ENCODE results near the gene FHIT. TPM values are rescaled to one million over a fixed set of nuclear protein-coding genes. Genes with fewer than 3 reads are reported as not detected.
"Not testable (repeated sequence)": the region's sequence is repeated elsewhere in the genome, so short reads cannot be mapped to it uniquely, and the experiment has no call there.

FHIT gene
- total RNA-seq, 2 donors from 2014 or later, result 2.9 to 12.2 TPM

- ATAC-seq (replicated peaks), result peak; percentile 47
- peaks cover 4% of the 10 kb centered on the region for H3K9me3 Mint-ChIP-seq
- peaks cover 5% of the 10 kb centered on the region for H3K4me1 Mint-ChIP-seq
- peaks cover 3% of the 10 kb centered on the region for H3K27me3 Mint-ChIP-seq
- no peaks in the 10 kb centered on the region for H3K36me3 Mint-ChIP-seq (ENCODE audit: low read depth)
- H3K4me3 Mint-ChIP-seq, result no peak overlapping the region
- no peak overlapping the region for H3K27ac Mint-ChIP-seq
Observed at GRCh38 chr3:60551455-60552209, 699.6 kb downstream of the FHIT start.

GRCh38 chr3:60549863-60550262, 701.4 kb downstream of the FHIT start:
- peaks cover 4% of the 10 kb centered on the region for H3K9me3 Mint-ChIP-seq
- H3K4me1 Mint-ChIP-seq, result peaks cover 5% of the 10 kb centered on the region
- no peak for ATAC-seq (replicated peaks)
- no peak overlapping the region for H3K27ac Mint-ChIP-seq
- H3K4me3 Mint-ChIP-seq, result no peak overlapping the region
- peaks cover 3% of the 10 kb centered on the region for H3K27me3 Mint-ChIP-seq
- H3K36me3 Mint-ChIP-seq (ENCODE audit: low read depth), result no peaks in the 10 kb centered on the region

- H3K27ac Mint-ChIP-seq, result no peak overlapping the region
- ATAC-seq (replicated peaks), result no peak
- H3K4me1 Mint-ChIP-seq, result no peaks in the 10 kb centered on the region
- no peaks in the 10 kb centered on the region for H3K36me3 Mint-ChIP-seq (ENCODE audit: low read depth)
- peaks cover 3% of the 10 kb centered on the region for H3K9me3 Mint-ChIP-seq
- H3K4me3 Mint-ChIP-seq, result no peak overlapping the region
- peaks cover 3% of the 10 kb centered on the region for H3K27me3 Mint-ChIP-seq
Observed at GRCh38 chr3:60542995-60543394, 708.3 kb downstream of the FHIT start.

- not testable (repeated sequence) for H3K4me3 Mint-ChIP-seq
Observed at GRCh38 chr3:60539394-60539793, 711.9 kb downstream of the FHIT start.

GRCh38 chr3:60536420-60536819, 714.8 kb downstream of the FHIT start:
- Mint-ChIP-seq H3K4me3 (no peak overlapping the region), H3K27me3 (no peaks in the 10 kb centered on the region), H3K4me1 (no peaks in the 10 kb centered on the region), H3K27ac (no peak overlapping the region), H3K9me3 (peaks cover 3% of the 10 kb centered on the region), H3K36me3 (ENCODE audit: low read depth) (no peaks in the 10 kb centered on the region)
- no peak for ATAC-seq (replicated peaks)

More at GRCh38 chr3:60539394-60539793, 711.9 kb downstream of the FHIT start:
- not testable (repeated sequence) for H3K36me3 Mint-ChIP-seq (ENCODE audit: low read depth); H3K27ac Mint-ChIP-seq; ATAC-seq (replicated peaks); H3K4me1 Mint-ChIP-seq; H3K9me3 Mint-ChIP-seq; H3K27me3 Mint-ChIP-seq

GRCh38 chr3:60531759-60532158, 719.5 kb downstream of the FHIT start:
- Mint-ChIP-seq H3K9me3 (no peaks in the 10 kb centered on the region), H3K27me3 (no peaks in the 10 kb centered on the region), H3K36me3 (ENCODE audit: low read depth) (no peaks in the 10 kb centered on the region), H3K4me1 (no peaks in the 10 kb centered on the region), H3K27ac (no peak overlapping the region), H3K4me3 (no peak overlapping the region)
- no peak for ATAC-seq (replicated peaks)

GRCh38 chr3:60528651-60529050, 722.6 kb downstream of the FHIT start:
- H3K9me3 Mint-ChIP-seq, result no peaks in the 10 kb centered on the region

GRCh38 chr3:60523536-60523935, 727.7 kb downstream of the FHIT start:
- ATAC-seq (replicated peaks), result no peak
- H3K27ac Mint-ChIP-seq, result no peak overlapping the region

More at GRCh38 chr3:60528651-60529050, 722.6 kb downstream of the FHIT start:
- no peaks in the 10 kb centered on the region for H3K27me3 Mint-ChIP-seq
- no peak for ATAC-seq (replicated peaks)
- H3K27ac Mint-ChIP-seq, result no peak overlapping the region
- H3K4me1 Mint-ChIP-seq, result no peaks in the 10 kb centered on the region
- no peak overlapping the region for H3K4me3 Mint-ChIP-seq
- H3K36me3 Mint-ChIP-seq (ENCODE audit: low read depth), result no peaks in the 10 kb centered on the region

GRCh38 chr3:60517134-60517533, 734.1 kb downstream of the FHIT start:
- Mint-ChIP-seq H3K4me3 (no peak overlapping the region), H3K9me3 (peaks cover 6% of the 10 kb centered on the region), H3K36me3 (ENCODE audit: low read depth) (no peaks in the 10 kb centered on the region), H3K27me3 (peaks cover 7% of the 10 kb centered on the region), H3K27ac (no peak overlapping the region), H3K4me1 (no peaks in the 10 kb centered on the region)
- ATAC-seq (replicated peaks), result no peak

More at GRCh38 chr3:60523536-60523935, 727.7 kb downstream of the FHIT start:
- Mint-ChIP-seq H3K4me3 (no peak overlapping the region), H3K9me3 (peaks cover 6% of the 10 kb centered on the region), H3K36me3 (ENCODE audit: low read depth) (no peaks in the 10 kb centered on the region), H3K27me3 (peaks cover 5% of the 10 kb centered on the region), H3K4me1 (no peaks in the 10 kb centered on the region)

GRCh38 chr3:60514866-60515265, 736.4 kb downstream of the FHIT start:
- H3K4me1 Mint-ChIP-seq, result no peaks in the 10 kb centered on the region
- no peaks in the 10 kb centered on the region for H3K36me3 Mint-ChIP-seq (ENCODE audit: low read depth)
- peaks cover 3% of the 10 kb centered on the region for H3K27me3 Mint-ChIP-seq
- H3K27ac Mint-ChIP-seq, result no peak overlapping the region
- no peak for ATAC-seq (replicated peaks)
- no peaks in the 10 kb centered on the region for H3K9me3 Mint-ChIP-seq
- H3K4me3 Mint-ChIP-seq, result no peak overlapping the region

GRCh38 chr3:60514085-60514649, 737.1 kb downstream of the FHIT start:
- H3K36me3 Mint-ChIP-seq (ENCODE audit: low read depth), result no peaks in the 10 kb centered on the region
- H3K4me3 Mint-ChIP-seq, result no peak overlapping the region
- peaks cover 3% of the 10 kb centered on the region for H3K27me3 Mint-ChIP-seq
- no peak overlapping the region for H3K27ac Mint-ChIP-seq
- no peaks in the 10 kb centered on the region for H3K4me1 Mint-ChIP-seq
- ATAC-seq (replicated peaks), result no peak
- H3K9me3 Mint-ChIP-seq, result peaks cover 1% of the 10 kb centered on the region

GRCh38 chr3:60513241-60513640, 738.0 kb downstream of the FHIT start:
- Mint-ChIP-seq H3K27ac (no peak overlapping the region), H3K27me3 (peaks cover 3% of the 10 kb centered on the region), H3K4me3 (no peak overlapping the region), H3K36me3 (ENCODE audit: low read depth) (no peaks in the 10 kb centered on the region), H3K9me3 (peaks cover 5% of the 10 kb centered on the region), H3K4me1 (no peaks in the 10 kb centered on the region)
- ATAC-seq (replicated peaks), result no peak

GRCh38 chr3:60512506-60512905, 738.7 kb downstream of the FHIT start:
- Mint-ChIP-seq H3K36me3 (ENCODE audit: low read depth) (no peaks in the 10 kb centered on the region), H3K9me3 (peaks cover 5% of the 10 kb centered on the region), H3K27me3 (peaks cover 3% of the 10 kb centered on the region), H3K4me1 (no peaks in the 10 kb centered on the region), H3K27ac (no peak overlapping the region), H3K4me3 (no peak overlapping the region)
- ATAC-seq (replicated peaks), result no peak

- no peak overlapping the region for H3K4me3 Mint-ChIP-seq
Observed at GRCh38 chr3:60509471-60509870, 741.8 kb downstream of the FHIT start.

GRCh38 chr3:60504827-60505457, 746.3 kb downstream of the FHIT start:
- no peak for ATAC-seq (replicated peaks)
- H3K9me3 Mint-ChIP-seq, result peaks cover 7% of the 10 kb centered on the region
- H3K4me3 Mint-ChIP-seq, result no peak overlapping the region
- H3K36me3 Mint-ChIP-seq (ENCODE audit: low read depth), result no peaks in the 10 kb centered on the region
- no peak overlapping the region for H3K27ac Mint-ChIP-seq
- H3K4me1 Mint-ChIP-seq, result no peaks in the 10 kb centered on the region
- H3K27me3 Mint-ChIP-seq, result no peaks in the 10 kb centered on the region

More at GRCh38 chr3:60509471-60509870, 741.8 kb downstream of the FHIT start:
- peaks cover 3% of the 10 kb centered on the region for H3K27me3 Mint-ChIP-seq
- H3K9me3 Mint-ChIP-seq, result peaks cover 5% of the 10 kb centered on the region
- H3K4me1 Mint-ChIP-seq, result no peaks in the 10 kb centered on the region
- no peak for ATAC-seq (replicated peaks)
- H3K36me3 Mint-ChIP-seq (ENCODE audit: low read depth), result no peaks in the 10 kb centered on the region
- H3K27ac Mint-ChIP-seq, result no peak overlapping the region
